ENCODE measurements around the gene TSFM.
"Not testable (repeated sequence)": the region's sequence is repeated elsewhere in the genome, so short reads cannot be mapped to it uniquely, and the experiment has no call there.

DNA sequence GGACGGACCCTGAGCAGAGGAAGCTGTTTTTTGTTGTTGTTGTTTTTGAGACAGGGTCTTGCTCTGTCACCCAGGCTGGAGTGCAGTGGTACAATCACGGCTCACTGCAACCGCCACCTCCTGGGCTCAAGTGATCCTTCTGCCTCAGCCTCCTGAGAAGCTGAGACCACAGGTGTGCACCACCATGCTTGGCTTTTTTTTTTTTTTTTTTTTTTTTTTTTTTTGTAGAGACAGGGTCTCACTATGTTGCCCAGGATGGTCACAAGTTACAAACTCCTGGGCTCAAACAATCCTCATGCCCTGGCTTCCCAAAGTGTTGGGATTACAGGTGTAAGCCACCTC lies 35.4 kb downstream of the TSFM start:
- not testable (repeated sequence) for TF ChIP-seq POLR2A (IDR thresholded peaks at IDR 0.05)
- TF ChIP-seq, protein P1, sequence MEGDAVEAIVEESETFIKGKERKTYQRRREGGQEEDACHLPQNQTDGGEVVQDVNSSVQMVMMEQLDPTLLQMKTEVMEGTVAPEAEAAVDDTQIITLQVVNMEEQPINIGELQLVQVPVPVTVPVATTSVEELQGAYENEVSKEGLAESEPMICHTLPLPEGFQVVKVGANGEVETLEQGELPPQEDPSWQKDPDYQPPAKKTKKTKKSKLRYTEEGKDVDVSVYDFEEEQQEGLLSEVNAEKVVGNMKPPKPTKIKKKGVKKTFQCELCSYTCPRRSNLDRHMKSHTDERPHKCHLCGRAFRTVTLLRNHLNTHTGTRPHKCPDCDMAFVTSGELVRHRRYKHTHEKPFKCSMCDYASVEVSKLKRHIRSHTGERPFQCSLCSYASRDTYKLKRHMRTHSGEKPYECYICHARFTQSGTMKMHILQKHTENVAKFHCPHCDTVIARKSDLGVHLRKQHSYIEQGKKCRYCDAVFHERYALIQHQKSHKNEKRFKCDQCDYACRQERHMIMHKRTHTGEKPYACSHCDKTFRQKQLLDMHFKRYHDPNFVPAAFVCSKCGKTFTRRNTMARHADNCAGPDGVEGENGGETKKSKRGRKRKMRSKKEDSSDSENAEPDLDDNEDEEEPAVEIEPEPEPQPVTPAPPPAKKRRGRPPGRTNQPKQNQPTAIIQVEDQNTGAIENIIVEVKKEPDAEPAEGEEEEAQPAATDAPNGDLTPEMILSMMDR (IDR thresholded peaks at IDR 0.05) = not testable (repeated sequence)
